Measurements from ENCODE around the gene ZC3H7A. TPM values are rescaled to one million over a fixed set of nuclear protein-coding genes. Genes with fewer than 3 reads are reported as not detected.
"Not testable (repeated sequence)": the region's sequence is repeated elsewhere in the genome, so short reads cannot be mapped to it uniquely, and the experiment has no call there.

ZC3H7A gene
- total RNA-seq, 1 donor from 2014 or later: 14.5 TPM

GRCh38 chr16:11794447-11794846 lies 2.6 kb downstream of the ZC3H7A start:
- no peak for TF ChIP-seq CTCF (conservative IDR thresholded peaks at IDR 0.05; ENCODE audit: low read depth, low read length)
- no peak for DNase-seq (ENCODE audit: low read depth)
- H3K4me3 ChIP-seq (ENCODE audit: low read depth, low read length): no peak overlapping the region

GRCh38 chr16:11793840-11794239 lies 3.2 kb downstream of the ZC3H7A start:
- no peak overlapping the region for H3K4me3 ChIP-seq (ENCODE audit: low read depth, low read length)
- TF ChIP-seq CTCF (conservative IDR thresholded peaks at IDR 0.05; ENCODE audit: low read depth, low read length): no peak
- no peak for DNase-seq (ENCODE audit: low read depth)

DNA sequence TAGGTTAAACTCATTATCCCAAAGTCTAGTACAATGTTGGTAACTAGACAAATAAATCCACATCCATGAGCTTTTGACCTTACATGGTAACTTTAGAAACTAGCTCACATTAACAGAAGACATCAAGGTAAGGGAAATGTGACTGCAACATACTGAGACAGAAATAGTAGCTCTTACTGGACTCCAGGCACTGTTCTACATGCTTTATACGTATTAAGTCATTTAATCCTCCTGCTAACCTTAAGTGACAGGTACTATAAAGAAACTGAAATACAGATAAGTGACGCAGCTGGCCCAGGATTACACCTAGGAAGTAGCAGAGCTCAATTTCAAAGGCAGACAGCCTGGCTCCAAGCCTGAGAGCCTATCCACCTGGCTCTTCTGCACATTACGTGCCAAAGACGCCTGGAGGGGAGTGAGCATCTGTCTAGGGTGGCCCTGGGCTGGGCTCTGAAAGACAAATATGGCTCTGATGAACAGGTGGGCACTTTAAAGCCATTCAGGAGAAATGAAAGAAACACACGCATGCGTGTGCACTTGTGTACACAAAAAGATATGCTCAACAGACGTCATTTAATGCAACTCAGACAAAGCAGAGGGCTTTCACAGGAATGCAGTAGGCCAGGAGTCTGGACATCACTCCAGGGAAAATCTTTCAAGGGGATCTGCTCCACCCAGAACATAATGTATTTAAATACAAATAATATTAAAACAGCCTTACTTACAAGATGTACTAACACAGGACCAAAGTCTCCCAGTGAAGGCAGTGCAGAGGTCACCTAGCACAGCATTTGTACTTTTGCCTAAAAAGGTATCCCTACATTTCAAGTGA lies 4.4 kb downstream of the ZC3H7A start:
- no peak overlapping the region for H3K4me3 ChIP-seq (ENCODE audit: low read depth, low read length)
- no peak for DNase-seq (ENCODE audit: low read depth)
- TF ChIP-seq CTCF (conservative IDR thresholded peaks at IDR 0.05; ENCODE audit: low read depth, low read length): no peak

DNA sequence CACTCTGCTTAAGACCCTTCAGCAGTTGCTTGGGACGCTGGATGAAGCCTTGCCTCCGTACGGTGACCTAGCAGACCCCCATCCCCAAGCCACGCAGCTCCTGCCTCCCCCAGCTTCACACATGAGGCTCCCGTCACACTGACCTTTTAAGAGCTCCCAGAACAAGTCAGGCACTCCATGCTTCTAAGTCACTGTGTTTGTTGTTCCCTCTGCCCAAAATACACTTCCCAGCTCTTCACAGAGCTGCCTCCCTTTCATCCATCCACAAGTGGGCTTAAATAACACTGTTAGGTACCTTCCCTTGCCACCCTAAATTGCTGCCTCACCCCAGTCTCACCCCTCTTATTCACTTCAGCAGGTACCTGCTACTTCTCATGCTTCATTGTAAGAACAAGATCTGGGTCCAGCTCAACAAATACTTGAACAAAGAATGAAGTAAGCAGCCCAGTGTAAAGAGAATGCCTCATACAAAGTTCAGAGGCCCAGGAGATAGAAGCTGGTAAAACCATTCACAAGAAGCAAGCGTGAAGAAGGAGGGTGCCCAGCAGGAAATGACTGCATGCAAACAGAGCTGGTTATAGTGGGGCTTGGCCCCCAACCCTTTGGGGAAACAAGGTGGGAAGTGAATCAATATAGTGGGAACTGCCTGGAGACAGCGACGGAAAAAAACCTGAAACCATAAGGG lies 5.8 kb downstream of the ZC3H7A start:
- no peak overlapping the region for H3K4me3 ChIP-seq (ENCODE audit: low read depth, low read length)
- no peak for TF ChIP-seq CTCF (conservative IDR thresholded peaks at IDR 0.05; ENCODE audit: low read depth, low read length)
- DNase-seq (ENCODE audit: low read depth): no peak

GRCh38 chr16:11788914-11789313 lies 8.1 kb downstream of the ZC3H7A start:
- no peak overlapping the region for H3K4me3 ChIP-seq (ENCODE audit: low read depth, low read length)
- DNase-seq (ENCODE audit: low read depth): no peak
- no peak for TF ChIP-seq CTCF (conservative IDR thresholded peaks at IDR 0.05; ENCODE audit: low read depth, low read length)

DNA sequence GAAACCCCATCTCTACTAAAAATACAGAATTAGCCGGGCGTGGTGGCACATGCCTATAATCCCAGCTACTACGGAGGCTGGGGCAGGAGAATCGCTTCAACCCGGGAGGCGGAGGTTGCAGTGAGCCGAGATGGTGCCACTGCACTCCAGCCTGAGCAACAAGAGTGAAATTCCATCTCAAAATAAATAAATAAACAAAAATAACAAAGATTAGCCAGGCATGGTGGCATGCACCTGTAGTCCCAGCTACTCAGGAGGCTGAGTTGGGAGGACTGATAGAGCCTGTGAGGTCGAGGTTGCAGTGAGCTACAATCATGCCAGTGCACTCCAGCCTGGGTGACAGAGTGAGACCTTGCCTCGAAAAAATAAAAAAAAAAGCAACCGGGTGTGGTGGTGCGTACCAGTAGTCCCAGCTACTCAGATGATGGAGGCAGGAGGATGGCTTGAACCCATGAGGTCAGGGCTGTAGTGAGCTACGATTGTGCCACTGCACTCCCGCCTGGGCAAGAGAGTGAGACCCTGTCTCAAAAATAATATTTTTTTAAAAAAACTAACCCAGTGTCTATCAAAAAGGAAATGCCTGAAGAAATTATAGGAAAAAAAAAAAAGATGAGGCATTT lies 12.0 kb downstream of the ZC3H7A start:
- DNase-seq (ENCODE audit: low read depth); H3K4me3 ChIP-seq (ENCODE audit: low read depth, low read length): not testable (repeated sequence)

DNA sequence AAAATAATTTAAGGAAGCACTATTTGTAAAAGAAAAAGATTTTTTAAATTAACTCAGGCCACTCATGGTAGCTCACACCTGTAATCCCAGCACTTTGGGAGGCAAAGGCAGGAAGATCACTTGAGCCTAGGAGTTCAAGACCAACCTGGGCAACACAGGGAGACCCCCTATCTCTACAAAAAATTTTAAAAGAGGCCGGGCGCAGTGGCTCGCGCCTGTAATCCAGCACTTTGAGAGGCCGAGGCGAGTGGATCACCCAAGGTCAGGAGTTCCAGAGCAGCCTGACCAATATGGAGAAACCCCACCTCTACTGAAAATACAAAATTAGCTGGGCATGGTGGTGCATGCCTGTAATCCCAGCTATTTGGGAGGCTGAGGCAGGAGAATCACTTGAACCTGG lies 12.7 kb downstream of the ZC3H7A start:
- not testable (repeated sequence) for DNase-seq (ENCODE audit: low read depth); H3K4me3 ChIP-seq (ENCODE audit: low read depth, low read length)

DNA sequence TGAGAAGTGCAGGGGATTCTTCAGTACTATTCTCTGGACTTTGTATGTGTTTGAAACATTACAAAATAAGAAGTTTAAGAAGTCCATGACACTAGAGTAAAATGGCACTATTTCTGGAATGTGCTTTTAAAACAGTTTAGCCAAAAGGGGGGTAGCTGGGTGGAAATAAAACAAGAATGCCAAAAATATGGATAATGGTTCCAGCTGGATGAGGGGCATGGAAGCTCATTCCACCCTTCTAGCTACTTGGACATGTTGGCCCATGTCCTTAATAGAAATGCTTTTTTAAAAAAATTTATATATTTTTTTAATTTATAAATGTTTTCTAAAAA lies 13.1 kb downstream of the ZC3H7A start:
- no peak for TF ChIP-seq CTCF (conservative IDR thresholded peaks at IDR 0.05; ENCODE audit: low read depth, low read length)
- no peak for DNase-seq (ENCODE audit: low read depth)
- H3K4me3 ChIP-seq (ENCODE audit: low read depth, low read length): no peak overlapping the region

Data from epithelial cell of proximal tubule (primary cell).